ENCODE data around the gene LRRC55. TPM values are rescaled to one million over a fixed set of nuclear protein-coding genes. Genes with fewer than 3 reads are reported as not detected.

Gene LRRC55
- total and polyA plus RNA-seq, 2 donors (not counting 3 experiments of a cell fraction or from before 2014, with no cell fraction given): not detected

GRCh38 chr11:57179681-57180080, 2.1 kb upstream of the LRRC55 start:
- Histone ChIP-seq H3K27ac (ENCODE audit: insufficient read depth, low read depth, low read length) (no peak overlapping the region), H3K9ac (replicated peaks; ENCODE audit: extremely low read depth, insufficient read depth, low read length) (no peak overlapping the region), H3K79me2 (ENCODE audit: control insufficient read depth, insufficient read depth, low read length) (no peaks in the 10 kb centered on the region), H3K4me1 (ENCODE audit: control insufficient read depth, extremely low read depth, insufficient read depth, low read length) (no peaks in the 10 kb centered on the region), H4K20me1 (replicated peaks; ENCODE audit: control insufficient read depth, extremely low read depth, insufficient read depth, low read length) (no peaks in the 10 kb centered on the region), H3K4me2 (ENCODE audit: insufficient read depth, low read length) (no peak overlapping the region), H3K4me3 (replicated peaks in 1 of 3; ENCODE audit: insufficient read depth in 1 of 3, low read depth in 1 of 3, low read length in 3 of 3) (no peak overlapping the region), H3K9me1 (replicated peaks; ENCODE audit: control insufficient read depth, extremely low read depth, insufficient read depth, low read length) (no peaks in the 10 kb centered on the region), H3K27me3 (ENCODE audit: control insufficient read depth in 2 of 2, insufficient read depth in 2 of 2, low read length in 2 of 2) (no peaks in the 10 kb centered on the region), H2AFZ (ENCODE audit: low read depth, low read length) (no peak overlapping the region), H3K36me3 (ENCODE audit: control insufficient read depth in 2 of 2, extremely low read depth in 1 of 2, insufficient read depth in 2 of 2, low read length in 2 of 2) (no peaks in the 10 kb centered on the region), H3K9me3 (replicated peaks; ENCODE audit: control insufficient read depth, insufficient read depth, low read length) (no peaks in the 10 kb centered on the region)
- dilution Hi-C loops (cut with MboI; ENCODE audit: extremely low pct_ligation_motif_present, low sequenced_read_pairs) (no loop called here), intact Hi-C loops (cut with micrococcal nuclease) (no loop called here)
- BruUV-seq (replicated peaks): no TSS peak
- no peak for DNase-seq (ENCODE audit: low read depth, low spot score)
- no peak for TF ChIP-seq POLR2AphosphoS5 (IDR thresholded peaks at IDR 0.05; ENCODE audit: insufficient read depth, low read depth, low read length)
- no peak for TF ChIP-seq POLR2A (IDR thresholded peaks at IDR 0.05; ENCODE audit: low read depth, low read length)
- no peak for TF ChIP-seq MAX (IDR thresholded peaks at IDR 0.05; ENCODE audit: insufficient read depth, insufficient read length)
- no peak for TF ChIP-seq CTCF (IDR thresholded peaks at IDR 0.05; ENCODE audit: extremely low read depth in 1 of 2, insufficient read depth in 1 of 2, low read depth in 1 of 2, low read length in 2 of 2)
- TF ChIP-seq MYC (IDR thresholded peaks at IDR 0.05; ENCODE audit: low read depth, low read length): no peak
- TF ChIP-seq EZH2 (IDR thresholded peaks at IDR 0.05; ENCODE audit: borderline replicate concordance, low read depth, low read length, severe bottlenecking): no peak
- TF ChIP-seq GATA2 (IDR thresholded peaks at IDR 0.05; ENCODE audit: insufficient read depth, insufficient read length, low read depth, low read length): no peak
- TF ChIP-seq FOS (IDR thresholded peaks at IDR 0.05; ENCODE audit: borderline replicate concordance, insufficient read depth, low read length): no peak
- TF ChIP-seq JUN (IDR thresholded peaks at IDR 0.05; ENCODE audit: borderline replicate concordance, insufficient read depth, insufficient read length, low read depth): no peak
- POLR2A ChIA-PET: no interaction called here
- CTCF ChIA-PET: no interaction called here
- FAIRE-seq: no peak

All from endothelial cell of umbilical vein (primary cell).